GM06990 (cell line): ENCODE data around the gene NAV2.

Source experiments
- DNase-seq: peaks from one replicate; pipeline ENCODE4 v3.0.0-alpha.2; 2011; ENCODE audit not compliant: insufficient read length; ENCODE audit errors: extremely low read depth
- H3K27me3 ChIP-seq: replicated peaks from 2 replicates; pipeline ENCODE4 v1.6.0; 2011; ENCODE audit warnings: low read length; ENCODE audit not compliant: control insufficient read depth, insufficient read depth
- H3K36me3 ChIP-seq: 2 replicates; pipeline ENCODE4 v1.5.1; 2011; ENCODE audit warnings: low read length; ENCODE audit not compliant: control insufficient read depth, insufficient read depth
- H3K4me3 ChIP-seq: replicated peaks from 2 replicates; pipeline ENCODE4 v1.5.1; 2011; ENCODE audit warnings: low read depth, mild to moderate bottlenecking, control low read depth, low read length
- TF ChIP-seq, protein P1 (sequence below): IDR thresholded peaks from 2 replicates; pipeline ENCODE4 v1.5.1; 2011; ENCODE audit warnings: low read length, control low read depth, mild to moderate bottlenecking, inconsistent platforms; ENCODE audit not compliant: insufficient read depth, poor library complexity, severe bottlenecking

NAV2 gene

DNA sequence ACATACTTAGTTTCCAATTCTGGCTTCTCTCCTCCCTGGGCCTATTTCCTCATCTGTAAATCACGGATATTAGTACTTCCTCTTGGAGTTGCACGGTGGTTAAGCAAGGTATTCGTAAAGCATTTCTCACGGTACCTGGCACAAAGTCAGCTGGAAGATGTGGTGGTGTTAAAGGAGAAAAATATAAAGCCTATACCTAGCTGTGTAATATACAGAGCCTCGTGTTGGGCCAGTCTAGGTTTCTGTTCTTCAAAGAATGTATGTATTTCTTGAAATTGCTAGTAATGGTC is 400.5 kb downstream of the NAV2 start:
- H3K4me3 ChIP-seq: no peak overlapping the region
- no peak for DNase-seq
- peaks cover 2% of the 10 kb centered on the region; the same call in 1 of the 2 replicates for H3K27me3 ChIP-seq
- TF ChIP-seq, protein P1, sequence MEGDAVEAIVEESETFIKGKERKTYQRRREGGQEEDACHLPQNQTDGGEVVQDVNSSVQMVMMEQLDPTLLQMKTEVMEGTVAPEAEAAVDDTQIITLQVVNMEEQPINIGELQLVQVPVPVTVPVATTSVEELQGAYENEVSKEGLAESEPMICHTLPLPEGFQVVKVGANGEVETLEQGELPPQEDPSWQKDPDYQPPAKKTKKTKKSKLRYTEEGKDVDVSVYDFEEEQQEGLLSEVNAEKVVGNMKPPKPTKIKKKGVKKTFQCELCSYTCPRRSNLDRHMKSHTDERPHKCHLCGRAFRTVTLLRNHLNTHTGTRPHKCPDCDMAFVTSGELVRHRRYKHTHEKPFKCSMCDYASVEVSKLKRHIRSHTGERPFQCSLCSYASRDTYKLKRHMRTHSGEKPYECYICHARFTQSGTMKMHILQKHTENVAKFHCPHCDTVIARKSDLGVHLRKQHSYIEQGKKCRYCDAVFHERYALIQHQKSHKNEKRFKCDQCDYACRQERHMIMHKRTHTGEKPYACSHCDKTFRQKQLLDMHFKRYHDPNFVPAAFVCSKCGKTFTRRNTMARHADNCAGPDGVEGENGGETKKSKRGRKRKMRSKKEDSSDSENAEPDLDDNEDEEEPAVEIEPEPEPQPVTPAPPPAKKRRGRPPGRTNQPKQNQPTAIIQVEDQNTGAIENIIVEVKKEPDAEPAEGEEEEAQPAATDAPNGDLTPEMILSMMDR: no peak
- H3K36me3 ChIP-seq: no peaks in the 10 kb centered on the region

DNA sequence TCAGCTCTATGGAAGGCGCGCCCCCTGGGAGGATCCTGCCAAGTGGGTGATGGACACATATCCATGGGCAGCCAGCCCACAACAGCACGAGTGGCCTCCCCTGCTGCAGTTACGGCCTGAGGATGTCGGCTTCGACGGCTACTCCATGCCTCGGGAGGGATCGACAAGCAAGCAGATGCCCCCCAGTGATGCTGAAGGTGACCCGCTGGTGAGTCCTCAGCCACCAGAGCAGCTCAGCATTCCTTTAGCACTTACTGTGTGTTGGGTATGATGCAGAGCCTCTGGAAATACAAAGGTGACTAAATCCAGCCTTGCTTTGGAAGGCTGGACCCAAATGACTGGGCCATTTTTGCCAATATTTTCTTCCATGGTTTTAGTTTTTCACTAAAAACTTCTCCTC is 402.0 kb downstream of the NAV2 start:
- H3K4me3 ChIP-seq: no peak overlapping the region
- no peaks in the 10 kb centered on the region for H3K36me3 ChIP-seq
- TF ChIP-seq, protein P1: no peak
- peaks cover 2% of the 10 kb centered on the region; the same call in 1 of the 2 replicates for H3K27me3 ChIP-seq
- no peak for DNase-seq

DNA sequence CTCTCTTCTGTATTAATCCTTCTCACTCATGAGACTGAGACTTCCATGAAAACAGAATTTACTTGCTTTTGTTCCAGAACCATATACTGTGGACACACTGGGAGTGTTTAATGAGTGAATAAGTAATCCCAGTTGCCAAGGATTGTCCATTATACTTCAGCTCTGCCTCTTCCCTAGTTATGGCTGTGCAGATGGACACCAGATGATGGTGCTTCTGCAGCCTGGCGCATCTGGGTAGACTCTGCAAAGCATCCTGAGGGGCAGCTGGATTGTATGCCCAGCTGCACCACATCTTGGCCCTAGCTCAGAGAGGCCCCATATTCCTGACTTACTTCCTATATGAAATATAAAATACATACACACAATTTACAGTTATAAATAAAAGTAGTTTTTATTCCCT is 404.2 kb downstream of the NAV2 start:
- no peaks in the 10 kb centered on the region for H3K36me3 ChIP-seq
- no peak for DNase-seq
- H3K4me3 ChIP-seq: no peak overlapping the region
- TF ChIP-seq, protein P1: no peak
- peaks cover 2% of the 10 kb centered on the region; the same call in 1 of the 2 replicates for H3K27me3 ChIP-seq

DNA sequence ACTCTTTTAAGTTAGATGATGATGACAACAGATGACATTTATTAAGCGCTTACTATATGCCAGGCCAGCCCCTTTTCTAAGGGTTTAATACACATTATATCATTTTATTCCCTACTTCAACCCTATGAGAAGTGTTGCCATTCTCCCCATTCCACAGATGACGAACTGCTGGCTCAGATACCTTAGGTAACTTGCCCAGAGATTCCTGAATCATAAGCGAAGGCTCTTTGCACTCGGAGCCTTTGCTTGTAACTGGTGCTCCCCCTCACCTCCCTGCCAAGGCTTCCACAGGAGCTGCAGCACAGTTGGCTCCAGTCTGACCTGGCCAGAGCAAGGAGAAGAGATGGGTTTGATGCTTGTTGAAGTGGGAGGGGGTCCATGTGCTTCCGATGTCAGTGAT is 404.7 kb downstream of the NAV2 start:
- TF ChIP-seq, protein P1: no peak
- DNase-seq: no peak
- Histone ChIP-seq H3K27me3 (no peaks in the 10 kb centered on the region), H3K36me3 (no peaks in the 10 kb centered on the region), H3K4me3 (no peak overlapping the region)

DNA sequence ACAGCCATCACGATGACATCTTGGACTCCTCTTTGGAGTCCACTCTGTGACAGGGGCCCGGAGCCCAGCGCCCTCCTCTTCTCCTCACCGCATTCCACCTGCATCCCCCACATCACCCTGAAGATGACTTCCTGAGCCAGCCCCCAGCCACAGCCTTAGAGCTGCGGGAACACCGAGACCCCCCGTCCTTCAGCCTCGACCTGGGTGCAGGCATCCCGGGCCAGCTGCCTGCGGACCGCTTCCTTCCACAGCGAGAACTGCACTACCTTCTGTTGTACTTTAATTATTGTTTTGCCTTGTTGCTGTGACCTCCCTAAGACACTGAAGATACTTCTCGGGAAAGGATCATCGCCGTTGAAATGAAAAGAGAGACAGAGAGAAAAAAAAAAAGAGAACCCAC is 405.6 kb downstream of the NAV2 start:
- H3K36me3 ChIP-seq: no peaks in the 10 kb centered on the region
- no peak overlapping the region for H3K4me3 ChIP-seq
- TF ChIP-seq, protein P1: no peak
- DNase-seq: no peak
- no peaks in the 10 kb centered on the region for H3K27me3 ChIP-seq

DNA sequence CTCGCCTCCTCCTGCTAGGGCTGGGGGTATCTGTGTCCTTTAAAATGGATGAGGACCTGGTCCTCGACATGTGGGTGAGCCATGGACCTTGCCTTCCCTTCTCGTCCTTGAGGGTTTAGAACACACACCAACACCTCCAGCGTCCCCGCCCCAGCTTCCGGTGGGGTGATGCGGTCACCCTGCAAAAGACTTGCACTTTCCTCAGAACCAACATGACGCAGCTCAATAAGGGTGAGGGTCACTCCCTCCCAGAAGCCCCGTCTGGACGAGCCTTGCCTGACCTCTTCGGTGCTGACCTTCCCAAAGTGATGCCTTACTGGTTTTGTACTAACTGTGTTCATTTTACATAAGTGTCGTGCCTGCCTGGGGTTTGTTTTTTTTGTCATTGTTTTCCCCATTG is 406.7 kb downstream of the NAV2 start:
- no peaks in the 10 kb centered on the region for H3K36me3 ChIP-seq
- TF ChIP-seq, protein P1: no peak

More for the DNA sequence above, 406.7 kb downstream of the NAV2 start:
- no peak for DNase-seq
- Histone ChIP-seq H3K4me3 (no peak overlapping the region), H3K27me3 (no peaks in the 10 kb centered on the region)
